ENCODE results near the gene NUDT14. TPM values are rescaled to one million over a fixed set of nuclear protein-coding genes. Genes with fewer than 3 reads are reported as not detected.

Gene NUDT14
- total and polyA plus RNA-seq, 2 of the 8 experiments (the other 6 are each of a cell fraction or from before 2014, with no cell fraction given), result 25.5 to 33.3 TPM

DNA sequence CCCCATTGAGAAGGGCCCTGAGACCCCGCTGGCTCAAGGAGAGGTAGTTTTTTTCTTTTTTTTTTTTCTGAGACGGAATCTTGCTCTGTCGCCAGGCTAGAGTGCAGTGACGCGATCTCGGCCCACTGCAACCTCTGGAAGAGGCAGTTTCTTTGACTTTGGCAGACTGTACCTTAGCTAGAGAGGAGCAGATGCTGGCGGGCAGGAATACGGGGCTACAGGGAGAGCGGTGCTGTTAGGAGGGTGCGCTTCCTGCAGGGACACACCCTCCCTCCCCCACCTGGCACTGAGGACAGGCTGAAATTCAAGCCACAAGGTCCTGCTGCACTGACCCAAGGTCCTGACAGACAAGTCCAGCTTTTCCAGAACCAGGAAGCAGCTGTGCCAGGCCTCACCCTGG is 32.2 kb upstream of the NUDT14 start:
- no peak for TF ChIP-seq HDAC6 (IDR thresholded peaks at IDR 0.05; ENCODE audit: low read depth, low read length)
- no peak for TF ChIP-seq CTBP2 (IDR thresholded peaks at IDR 0.05; ENCODE audit: borderline replicate concordance, insufficient read depth, insufficient read length, low read length)
- no peak for TF ChIP-seq EP300 (IDR thresholded peaks at IDR 0.05; ENCODE audit: borderline replicate concordance in 1 of 2, low read depth in 2 of 2, low read length in 2 of 2)
- no peak for TF ChIP-seq RXRA (IDR thresholded peaks at IDR 0.05; ENCODE audit: insufficient read depth, low read depth, low read length)
- no peak for TF ChIP-seq BCL11A (IDR thresholded peaks at IDR 0.05; ENCODE audit: low read depth in 2 of 2, low read length in 2 of 2)
- TF ChIP-seq CHD2 (IDR thresholded peaks at IDR 0.05; ENCODE audit: low read length), result no peak
- TF ChIP-seq BACH1 (IDR thresholded peaks at IDR 0.05; ENCODE audit: low read length), result no peak
- TF ChIP-seq TAF1 (IDR thresholded peaks at IDR 0.05; ENCODE audit: low read depth, low read length), result no peak
- no peak for TF ChIP-seq RBBP5 (IDR thresholded peaks at IDR 0.05; ENCODE audit: borderline replicate concordance, low read depth, low read length)
- no peak for TF ChIP-seq SIN3A (conservative IDR thresholded peaks at IDR 0.05 in 1 of 2, IDR thresholded peaks at IDR 0.05 in 1 of 2; ENCODE audit: low read depth in 1 of 2, low read length in 2 of 2)
- Histone ChIP-seq H4K20me1 (replicated peaks in 1 of 2; ENCODE audit: control insufficient read depth in 1 of 2, insufficient read depth in 2 of 2, low read length in 2 of 2) (peaks cover 0 to 14% of the 10 kb centered on the region in 2 experiments), H3K4me1 (replicated peaks in 1 of 4; ENCODE audit: control insufficient read depth in 3 of 4, insufficient read depth in 4 of 4, low read length in 3 of 4) (no peaks in the 10 kb centered on the region), H4K8ac (ENCODE audit: extremely low read depth, insufficient read depth, low read length) (no peak overlapping the region; the same call in 1 of the 2 replicates), H4K91ac (replicated peaks; ENCODE audit: insufficient read length, low read length) (no peak overlapping the region), H3K79me2 (ENCODE audit: control insufficient read depth in 1 of 2, insufficient read depth in 2 of 2, low read length in 2 of 2) (no peaks in the 10 kb centered on the region), H3K36me3 (ENCODE audit: control insufficient read depth in 2 of 4, insufficient read depth in 4 of 4, low read length in 3 of 4) (no peaks in the 10 kb centered on the region; a peak in 1 of 8 replicates), H3K79me1 (ENCODE audit: low read depth, low read length) (peaks cover 4% of the 10 kb centered on the region; the same call in 1 of the 2 replicates), H2AK5ac (ENCODE audit: low read depth, low read length) (no peak overlapping the region), H2BK15ac (ENCODE audit: low read length) (no peak overlapping the region), H3K9ac (replicated peaks in 1 of 4; ENCODE audit: extremely low read depth in 1 of 4, low read depth in 3 of 4, low read length in 3 of 4) (no peak overlapping the region), H4K5ac (ENCODE audit: insufficient read length, low read depth, low read length) (no peak overlapping the region), H2BK120ac (replicated peaks; ENCODE audit: low read depth, low read length) (no peak overlapping the region), H3K18ac (ENCODE audit: extremely low read depth, low read length) (no peak overlapping the region), H3K23ac (ENCODE audit: insufficient read length) (no peak overlapping the region), H3K14ac (ENCODE audit: insufficient read length) (no peak overlapping the region), H2BK12ac (ENCODE audit: low read depth, low read length) (no peak overlapping the region), H3K56ac (replicated peaks; ENCODE audit: insufficient read length, low read depth, low read length) (no peak overlapping the region), H3K27me3 (replicated peaks in 1 of 4; ENCODE audit: control insufficient read depth in 3 of 4, extremely low read depth in 1 of 4, insufficient read depth in 3 of 4, low read length in 3 of 4) (no peaks in the 10 kb centered on the region; a peak in 1 of 7 replicates), H3K4me2 (ENCODE audit: insufficient read depth in 1 of 2, low read depth in 2 of 2, low read length in 2 of 2) (no peak overlapping the region), H3K9me3 (ENCODE audit: insufficient read depth in 2 of 2, low read depth in 1 of 2, low read length in 1 of 2) (no peaks in the 10 kb centered on the region), H3K27ac (ENCODE audit: low read depth, low read length) (no peak overlapping the region), H2BK5ac (ENCODE audit: low read depth, low read length) (no peak overlapping the region), H2BK20ac (ENCODE audit: low read length) (no peak overlapping the region), H2AFZ (ENCODE audit: low read length) (no peak overlapping the region), H3K4me3 (ENCODE audit: extremely low read depth in 1 of 4, insufficient read depth in 2 of 4, low read depth in 3 of 4, low read length in 4 of 4) (no peak overlapping the region), H3K4ac (replicated peaks; ENCODE audit: insufficient read length, low read depth, low read length) (no peak overlapping the region), H3K23me2 (ENCODE audit: low read depth, low read length) (peaks cover 3% of the 10 kb centered on the region; the same call in 1 of the 2 replicates)
- 86% methylated on average over 5 of the region's 10 CpGs; no CpG with 5 or more reads in 1 of the 2 experiments for WGBS, 2 experiments (ENCODE audit: extremely low coverage in 1 of 2, insufficient coverage in 1 of 2, insufficient read length in 1 of 2, insufficient replicate concordance in 2 of 2, low coverage in 1 of 2, low lambda C conversion rate in 2 of 2, missing lambda C conversion rate in 1 of 2)
- ChIA-PET POLR2A (ENCODE audit: partially characterized antibody) (no interaction called here), CTCF (ENCODE audit: partially characterized antibody) (interaction anchor here (0.6 to 3.3 kb wide), 8 partner anchors 11 to 118 kb away, joined by 3 to 24 read pairs (median 4); no protein-coding TSS in a partner anchor)
- DNase-seq (ENCODE audit: low read depth in 1 of 2, low spot score in 2 of 2) (no peak), FAIRE-seq (no peak)
